ENCODE measurements around the gene ZNF518A. TPM values are rescaled to one million over a fixed set of nuclear protein-coding genes. Genes with fewer than 3 reads are reported as not detected.
"Not testable (repeated sequence)": the region's sequence is repeated elsewhere in the genome, so short reads cannot be mapped to it uniquely, and the experiment has no call there.

The ZNF518A gene
- total RNA-seq, 4 donors from 2014 or later = 14.4 to 26.3 (median 16.4) TPM

GRCh38 chr10:96176985-96177384, 46.9 kb downstream of the ZNF518A start:
- Histone ChIP-seq H3K36me3 (no peaks in the 10 kb centered on the region), H3K4me1 (no peaks in the 10 kb centered on the region), H3K27ac (no peak overlapping the region), H3K4me3 (no peak overlapping the region), H3K27me3 (no peaks in the 10 kb centered on the region), H3K9me3 (peaks cover 0 to 67% (median 0%) of the 10 kb centered on the region in 3 donors)
- whole genome bisulfite sequencing, 2 donors (ENCODE audit: low coverage in 1 of 2) = 93 to 95% methylated on average over 1 of the region's 1 CpG
- TF ChIP-seq EP300 (IDR thresholded peaks at IDR 0.05) (no peak), POLR2AphosphoS5 (IDR thresholded peaks at IDR 0.05) (no peak), CTCF (IDR thresholded peaks at IDR 0.05) (no peak), POLR2A (IDR thresholded peaks at IDR 0.05) (no peak)
- no peak for ATAC-seq

- H3K9me3 ChIP-seq = peaks cover 0 to 12% (median 0%) of the 10 kb centered on the region in 3 donors
- no peaks in the 10 kb centered on the region for H3K27me3 ChIP-seq
- H3K4me3 ChIP-seq = no peak overlapping the region
- no peaks in the 10 kb centered on the region for H3K36me3 ChIP-seq
- no peak for ATAC-seq
- no peak overlapping the region for H3K27ac ChIP-seq
- H3K4me1 ChIP-seq = no peaks in the 10 kb centered on the region
- TF ChIP-seq EP300 (IDR thresholded peaks at IDR 0.05) = no peak
- TF ChIP-seq CTCF (IDR thresholded peaks at IDR 0.05) = no peak
- no peak for TF ChIP-seq POLR2AphosphoS5 (IDR thresholded peaks at IDR 0.05)
- TF ChIP-seq POLR2A (IDR thresholded peaks at IDR 0.05) = no peak
- WGBS, 2 donors (ENCODE audit: low coverage in 1 of 2) = 90 to 94% methylated on average over 2 of the region's 2 CpGs
Observed at GRCh38 chr10:96188421-96188820, 58.3 kb downstream of the ZNF518A start.

- Histone ChIP-seq H3K27ac (no peak overlapping the region), H3K36me3 (no peaks in the 10 kb centered on the region), H3K9me3 (peaks cover 0 to 12% (median 0%) of the 10 kb centered on the region in 3 donors), H3K27me3 (no peaks in the 10 kb centered on the region), H3K4me3 (no peak overlapping the region), H3K4me1 (no peaks in the 10 kb centered on the region)
- no peak for TF ChIP-seq POLR2AphosphoS5 (IDR thresholded peaks at IDR 0.05)
- no peak for TF ChIP-seq POLR2A (IDR thresholded peaks at IDR 0.05)
- TF ChIP-seq CTCF (IDR thresholded peaks at IDR 0.05) = no peak
- TF ChIP-seq EP300 (IDR thresholded peaks at IDR 0.05) = no peak
- WGBS, 2 donors (ENCODE audit: low coverage in 1 of 2) = 69 to 75% methylated on average over 1 of the region's 1 CpG
- ATAC-seq = no peak
Observed at GRCh38 chr10:96188916-96189315, 58.8 kb downstream of the ZNF518A start.

GRCh38 chr10:96189505-96189904, 59.4 kb downstream of the ZNF518A start:
- not testable (repeated sequence) for H3K4me3 ChIP-seq, H3K4me1 ChIP-seq, H3K27me3 ChIP-seq, ATAC-seq, H3K36me3 ChIP-seq, H3K27ac ChIP-seq
- 58 to 75% methylated on average over 1 of the region's 1 CpG for WGBS, 2 donors (ENCODE audit: low coverage in 1 of 2)
- peaks cover 0 to 12% (median 0%) of the 10 kb centered on the region in 3 donors for H3K9me3 ChIP-seq

- WGBS, 2 donors (ENCODE audit: low coverage in 1 of 2) = 73 to 90% methylated on average over 1 of the region's 1 CpG
- Histone ChIP-seq H3K27ac (no peak overlapping the region), H3K9me3 (no peaks in the 10 kb centered on the region), H3K4me3 (no peak overlapping the region), H3K27me3 (no peaks in the 10 kb centered on the region), H3K4me1 (no peaks in the 10 kb centered on the region), H3K36me3 (no peaks in the 10 kb centered on the region)
- no peak for ATAC-seq
- TF ChIP-seq CTCF (IDR thresholded peaks at IDR 0.05) (no peak), EP300 (IDR thresholded peaks at IDR 0.05) (no peak), POLR2A (IDR thresholded peaks at IDR 0.05) (no peak), POLR2AphosphoS5 (IDR thresholded peaks at IDR 0.05) (no peak)
Observed at GRCh38 chr10:96201525-96201924, 71.4 kb downstream of the ZNF518A start.
